Kidney epithelial cell (primary cell): ENCODE measurements around the gene MYL1. TPM values are rescaled to one million over a fixed set of nuclear protein-coding genes. Genes with fewer than 3 reads are reported as not detected.

Experiments
- DNase-seq: peaks from one replicate; pipeline ENCODE4 v3.0.0-alpha.2; 2010; ENCODE audit warnings: low read depth
- H3K27me3 ChIP-seq: 2 replicates; pipeline ENCODE4 v1.6.0; 2011; ENCODE audit warnings: low read length; ENCODE audit not compliant: control insufficient read depth, insufficient read depth
- H3K36me3 ChIP-seq: 2 replicates; pipeline ENCODE4 v1.5.1; 2011; ENCODE audit warnings: low read length; ENCODE audit not compliant: control insufficient read depth, insufficient read depth
- H3K4me3 ChIP-seq: 2 replicates; pipeline ENCODE4 v1.5.1; 2011; ENCODE audit warnings: low read depth, mild to moderate bottlenecking, control low read depth, low read length
- total RNA-seq: library from RNA; depleted of rRNA; stranded (reverse); fragments of >200 nt; gene quantifications from 2 replicates; pipeline ENCODE4 v1.2.3, GENCODE V29; 2015
- TF ChIP-seq, protein P1 (sequence below): IDR thresholded peaks from 2 replicates; pipeline ENCODE4 v1.5.1; 2011; ENCODE audit warnings: mild to moderate bottlenecking, moderate library complexity, low read length, control low read depth, inconsistent platforms; ENCODE audit not compliant: insufficient read depth, poor library complexity, severe bottlenecking

MYL1 gene
- total RNA-seq, 1 donor from 2014 or later = not detected

DNA sequence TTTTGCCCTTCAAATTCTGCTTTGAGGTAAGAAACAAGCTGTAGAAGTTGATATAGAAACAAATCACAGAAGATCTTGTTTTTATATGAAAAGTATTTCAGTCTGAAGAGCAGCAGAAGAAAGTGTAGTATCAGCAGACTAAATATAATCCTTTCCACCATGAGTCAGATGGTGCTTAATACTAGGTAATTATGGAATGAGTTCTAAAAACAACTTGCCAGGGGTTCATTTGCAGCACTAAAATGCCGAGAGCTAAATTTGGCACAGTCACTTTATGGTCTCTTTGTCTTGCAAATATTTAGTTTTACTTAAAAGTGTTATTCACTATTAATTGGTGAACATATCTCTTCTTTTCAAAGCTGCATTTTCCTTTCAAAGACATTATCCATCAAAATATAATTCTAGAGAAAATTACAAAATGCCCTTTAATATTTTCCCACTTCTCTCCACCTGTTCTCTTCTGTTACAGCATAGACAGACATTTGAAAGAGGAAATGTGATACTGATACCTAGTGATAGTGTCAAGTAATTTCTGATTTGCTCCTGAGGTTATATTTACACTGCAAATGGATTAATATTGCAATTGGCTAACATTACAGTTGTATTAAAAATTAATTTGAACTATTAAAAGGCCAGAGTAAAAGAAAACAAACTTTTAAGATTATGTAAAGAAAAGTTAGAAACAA lies 5.3 kb downstream of the MYL1 start:
- H3K27me3 ChIP-seq = no peaks in the 10 kb centered on the region
- no peak overlapping the region for H3K4me3 ChIP-seq
- no peak for DNase-seq
- H3K36me3 ChIP-seq = no peaks in the 10 kb centered on the region
- TF ChIP-seq, protein P1, sequence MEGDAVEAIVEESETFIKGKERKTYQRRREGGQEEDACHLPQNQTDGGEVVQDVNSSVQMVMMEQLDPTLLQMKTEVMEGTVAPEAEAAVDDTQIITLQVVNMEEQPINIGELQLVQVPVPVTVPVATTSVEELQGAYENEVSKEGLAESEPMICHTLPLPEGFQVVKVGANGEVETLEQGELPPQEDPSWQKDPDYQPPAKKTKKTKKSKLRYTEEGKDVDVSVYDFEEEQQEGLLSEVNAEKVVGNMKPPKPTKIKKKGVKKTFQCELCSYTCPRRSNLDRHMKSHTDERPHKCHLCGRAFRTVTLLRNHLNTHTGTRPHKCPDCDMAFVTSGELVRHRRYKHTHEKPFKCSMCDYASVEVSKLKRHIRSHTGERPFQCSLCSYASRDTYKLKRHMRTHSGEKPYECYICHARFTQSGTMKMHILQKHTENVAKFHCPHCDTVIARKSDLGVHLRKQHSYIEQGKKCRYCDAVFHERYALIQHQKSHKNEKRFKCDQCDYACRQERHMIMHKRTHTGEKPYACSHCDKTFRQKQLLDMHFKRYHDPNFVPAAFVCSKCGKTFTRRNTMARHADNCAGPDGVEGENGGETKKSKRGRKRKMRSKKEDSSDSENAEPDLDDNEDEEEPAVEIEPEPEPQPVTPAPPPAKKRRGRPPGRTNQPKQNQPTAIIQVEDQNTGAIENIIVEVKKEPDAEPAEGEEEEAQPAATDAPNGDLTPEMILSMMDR = no peak

DNA sequence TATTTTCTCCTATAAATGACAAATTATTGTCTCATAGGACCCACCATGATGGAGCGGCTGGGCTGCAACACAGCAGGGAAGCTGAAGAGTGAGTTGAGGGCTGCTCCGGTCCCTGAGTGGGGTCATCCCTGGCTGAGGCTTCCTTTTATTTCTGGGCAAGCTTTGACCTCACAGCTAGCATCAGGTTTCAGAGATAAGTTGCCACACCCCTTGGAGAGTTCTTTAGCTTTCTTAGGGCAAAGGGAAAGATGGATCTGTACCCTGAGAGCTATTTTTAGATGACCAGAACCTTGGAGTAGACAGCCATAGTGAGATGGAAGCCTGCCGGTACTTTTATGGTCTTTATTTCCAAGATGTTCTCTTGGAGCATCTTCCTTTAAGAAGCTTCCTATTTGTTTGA lies 11.5 kb downstream of the MYL1 start:
- TF ChIP-seq, protein P1 = no peak
- no peak overlapping the region for H3K4me3 ChIP-seq
- H3K27me3 ChIP-seq = no peaks in the 10 kb centered on the region
- DNase-seq = no peak
- H3K36me3 ChIP-seq = no peaks in the 10 kb centered on the region

DNA sequence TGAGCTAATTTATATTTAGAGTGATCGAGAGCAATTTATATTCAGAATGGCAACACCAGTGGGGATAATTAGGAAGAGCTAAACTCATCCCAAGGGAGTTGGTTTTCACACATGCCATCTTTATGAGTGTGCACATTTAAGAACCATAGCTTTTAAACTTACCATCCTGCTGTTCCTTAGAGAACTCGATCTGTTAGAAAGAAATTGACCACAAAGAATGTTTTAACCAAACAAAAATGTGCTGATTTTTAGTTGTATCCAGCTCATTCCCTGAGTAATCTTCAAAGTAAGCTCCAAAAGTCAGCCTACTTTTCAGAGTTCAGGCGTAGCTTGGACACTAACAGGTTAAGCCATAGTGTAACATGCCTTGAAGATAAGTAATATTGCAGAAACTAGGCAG lies 12.6 kb downstream of the MYL1 start:
- Histone ChIP-seq H3K4me3 (no peak overlapping the region), H3K27me3 (no peaks in the 10 kb centered on the region), H3K36me3 (no peaks in the 10 kb centered on the region)
- DNase-seq = peak; percentile 10
- TF ChIP-seq, protein P1 = no peak

DNA sequence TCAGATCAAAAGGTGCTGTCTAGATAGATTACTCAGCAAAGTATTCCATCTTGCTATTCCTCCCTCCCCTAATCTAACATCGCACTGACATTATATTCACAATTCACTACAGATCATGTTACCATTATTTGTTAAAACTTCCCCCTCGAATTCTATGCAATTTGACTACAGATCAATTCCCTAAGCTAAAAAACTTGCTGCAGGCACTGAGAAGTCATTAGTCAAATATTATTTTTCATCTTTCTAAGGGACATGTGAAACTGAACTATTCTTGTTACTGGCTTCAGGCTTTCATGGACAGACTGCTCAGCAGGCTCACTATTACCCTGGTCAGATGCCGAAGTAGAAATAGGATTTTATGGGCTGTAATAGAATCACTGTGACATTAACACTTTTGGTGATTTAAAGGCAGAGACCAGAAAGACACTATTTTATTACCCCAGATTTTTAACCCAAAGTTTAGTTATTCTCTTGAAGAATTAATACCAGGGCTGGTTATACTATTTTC lies 15.1 kb downstream of the MYL1 start:
- no peaks in the 10 kb centered on the region for H3K27me3 ChIP-seq
- H3K4me3 ChIP-seq = no peak overlapping the region
- no peaks in the 10 kb centered on the region for H3K36me3 ChIP-seq
- DNase-seq = no peak
- TF ChIP-seq, protein P1 = no peak

DNA sequence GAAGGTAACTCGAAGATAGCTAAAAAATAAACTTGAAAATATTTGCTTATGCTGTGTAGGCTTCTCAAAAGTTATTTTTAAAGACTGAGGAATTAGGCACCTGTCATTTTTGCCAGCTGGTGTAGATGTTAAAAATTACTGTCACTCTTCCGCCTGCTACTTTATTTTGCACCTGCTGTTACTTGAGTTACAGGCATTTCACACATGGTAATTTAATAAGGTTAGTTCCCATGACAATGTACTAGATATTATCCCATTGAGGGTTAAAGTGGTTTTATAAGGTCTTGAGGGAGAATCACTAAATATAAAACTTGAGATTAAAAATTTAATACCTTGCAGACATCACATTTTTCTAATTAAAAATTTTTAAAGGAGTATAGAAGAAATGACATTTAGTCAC lies 26.6 kb downstream of the MYL1 start:
- H3K36me3 ChIP-seq = no peaks in the 10 kb centered on the region
- TF ChIP-seq, protein P1 = no peak

DNA sequence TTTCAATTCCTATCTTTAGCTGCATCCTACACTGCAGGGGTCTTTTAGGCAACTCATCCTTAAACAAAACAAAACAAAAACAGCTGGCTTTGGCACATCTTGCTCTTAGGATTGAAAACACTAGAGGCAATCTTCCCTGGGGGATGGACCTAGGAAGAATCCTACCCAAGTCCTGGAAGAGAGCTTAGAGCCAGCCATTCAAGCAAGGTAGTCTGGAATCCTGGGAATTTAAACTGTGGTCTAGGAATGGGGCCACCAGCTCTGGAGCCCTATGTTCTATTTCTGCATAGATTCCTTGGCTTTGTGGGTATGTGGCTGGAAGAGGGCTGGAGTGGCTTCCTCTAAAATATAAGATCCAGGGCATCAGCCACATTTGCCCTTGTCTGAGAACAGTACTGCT lies 27.7 kb downstream of the MYL1 start:
- H3K36me3 ChIP-seq = no peaks in the 10 kb centered on the region
- H3K4me3 ChIP-seq = no peak overlapping the region
- H3K27me3 ChIP-seq = no peaks in the 10 kb centered on the region
- TF ChIP-seq, protein P1 = no peak
- DNase-seq = no peak

More for the DNA sequence above, 26.6 kb downstream of the MYL1 start:
- no peaks in the 10 kb centered on the region for H3K27me3 ChIP-seq
- no peak for DNase-seq
- no peak overlapping the region for H3K4me3 ChIP-seq
